ENCODE measurements around the gene MAP3K6.

DNA sequence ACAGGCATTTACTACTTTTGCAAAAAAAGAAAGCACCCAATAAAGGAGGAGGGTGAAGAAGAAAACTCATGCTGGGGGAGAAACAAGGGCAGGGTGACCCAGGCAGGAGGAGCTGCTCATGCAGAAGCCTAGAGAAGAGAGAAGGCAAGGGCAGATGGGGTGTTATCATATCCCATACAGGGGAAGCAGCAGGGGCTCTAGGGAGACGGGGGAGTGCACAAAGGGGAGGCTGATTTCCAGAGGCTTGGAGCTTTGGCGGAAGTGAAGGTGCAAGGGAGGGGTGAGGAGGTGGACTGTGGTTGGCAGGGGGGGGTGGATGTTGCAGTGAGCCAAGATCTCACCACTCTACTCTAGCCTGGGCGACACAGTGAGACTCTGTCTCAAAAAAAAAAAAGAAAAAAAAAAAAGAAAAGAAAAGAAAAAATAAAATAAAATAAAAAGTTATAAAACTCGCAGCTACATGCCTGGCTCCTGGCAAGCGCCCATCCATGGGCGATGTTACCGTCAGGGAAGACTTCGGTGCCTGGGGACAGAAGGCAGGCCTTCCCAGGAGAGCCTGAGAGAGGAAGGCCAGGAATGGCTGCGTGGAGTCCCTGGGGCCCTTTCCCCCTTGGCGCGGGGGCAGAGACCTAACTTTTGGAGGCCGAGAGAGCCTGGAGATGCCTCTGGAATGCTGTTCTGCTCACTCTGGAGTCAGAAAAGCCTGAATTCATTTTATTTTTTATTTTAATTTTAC, 11.2 kb upstream of the MAP3K6 start:
- no peak for TF ChIP-seq REST (IDR thresholded peaks at IDR 0.05; ENCODE audit: low read depth)
- no peak for TF ChIP-seq RAD21 (IDR thresholded peaks at IDR 0.05; ENCODE audit: low read depth)
- TF ChIP-seq TAF1 (IDR thresholded peaks at IDR 0.05; ENCODE audit: low read depth) = no peak
- TF ChIP-seq, protein P1, sequence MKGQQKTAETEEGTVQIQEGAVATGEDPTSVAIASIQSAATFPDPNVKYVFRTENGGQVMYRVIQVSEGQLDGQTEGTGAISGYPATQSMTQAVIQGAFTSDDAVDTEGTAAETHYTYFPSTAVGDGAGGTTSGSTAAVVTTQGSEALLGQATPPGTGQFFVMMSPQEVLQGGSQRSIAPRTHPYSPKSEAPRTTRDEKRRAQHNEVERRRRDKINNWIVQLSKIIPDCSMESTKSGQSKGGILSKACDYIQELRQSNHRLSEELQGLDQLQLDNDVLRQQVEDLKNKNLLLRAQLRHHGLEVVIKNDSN (IDR thresholded peaks at IDR 0.05) = no peak
- TF ChIP-seq YY1 (IDR thresholded peaks at IDR 0.05; ENCODE audit: low read depth) = no peak

Data from Ishikawa (cell line).